Measurements from ENCODE around the gene ESPL1. TPM values are rescaled to one million over a fixed set of nuclear protein-coding genes. Genes with fewer than 3 reads are reported as not detected.

The ESPL1 gene
- total and polyA plus RNA-seq, 4 donors, result 0.77 to 6.7 (median 1.5) TPM

DNA sequence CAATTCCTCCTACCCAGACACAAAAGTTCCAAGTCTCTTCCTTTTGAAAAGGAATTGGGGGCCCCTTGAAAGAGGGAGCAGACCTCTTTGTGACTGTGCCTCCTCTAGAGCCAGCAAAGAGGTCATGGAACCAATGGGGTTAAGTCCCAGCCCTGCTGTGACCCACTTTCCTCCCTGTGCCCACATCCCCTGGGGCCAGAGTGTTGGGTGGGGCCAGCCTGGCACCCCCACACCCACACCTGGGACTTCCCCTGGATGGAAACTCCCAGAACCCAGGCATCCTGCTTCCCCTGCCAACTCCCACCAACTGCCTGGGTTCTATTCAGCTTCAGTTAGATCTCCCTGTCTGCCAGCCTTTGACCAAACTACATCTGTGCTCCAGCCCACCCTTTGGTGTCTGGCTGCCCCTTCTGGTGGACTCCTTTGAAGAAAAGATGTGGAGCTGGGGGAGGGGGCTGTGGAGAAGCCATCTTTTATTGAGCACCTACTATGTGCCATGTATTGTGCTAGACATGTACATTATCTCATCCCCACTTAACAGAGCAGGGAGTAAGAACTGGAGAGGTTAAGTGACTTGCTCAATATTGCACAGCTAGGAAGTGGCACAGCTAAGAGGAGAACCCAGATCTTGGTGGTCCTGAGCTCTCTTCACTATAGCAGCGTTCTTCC lies 31.5 kb upstream of the ESPL1 start:
- WGBS, 2 donors, result 95% methylated on average over 1 of the region's 1 CpG
- Histone ChIP-seq H3K27me3 (ENCODE audit: control insufficient read depth in 3 of 3, insufficient read depth in 3 of 3, low read length in 2 of 3) (no peaks in the 10 kb centered on the region), H3K36me3 (ENCODE audit: control insufficient read depth in 4 of 4, insufficient read depth in 4 of 4, low read length in 4 of 4) (no peaks in the 10 kb centered on the region), H3K9me3 (ENCODE audit: control insufficient read depth in 4 of 4, insufficient read depth in 3 of 4, low read length in 3 of 4) (no peaks in the 10 kb centered on the region), H3K9ac (ENCODE audit: insufficient read depth in 1 of 2, low read length in 2 of 2) (no peak overlapping the region), H3K27ac (ENCODE audit: low read depth in 1 of 2, low read length in 1 of 2) (no peak overlapping the region), H3K4me1 (ENCODE audit: control insufficient read depth in 5 of 5, insufficient read depth in 5 of 5, low read length in 5 of 5) (peaks cover 4 to 28% (median 11%) of the 10 kb centered on the region in 5 donors), H3K4me3 (no peak overlapping the region)
- TF ChIP-seq CTCF (IDR thresholded peaks at IDR 0.05; ENCODE audit: control extremely low read depth, extremely low read depth), result no peak
- no peak for DNase-seq
- no peak for ATAC-seq (ENCODE audit: insufficient read depth, low FRiP score)

GRCh38 chr12:53239643-53240258 lies 28.3 kb upstream of the ESPL1 start:
- no peaks in the 10 kb centered on the region for H3K9me3 ChIP-seq (ENCODE audit: control insufficient read depth in 4 of 4, insufficient read depth in 3 of 4, low read length in 3 of 4)
- ATAC-seq (ENCODE audit: insufficient read depth, low FRiP score) (no peak), DNase-seq (no peak)
- no peak overlapping the region for H3K4me3 ChIP-seq
- peaks cover 0 to 5% (median 0%) of the 10 kb centered on the region in 5 donors for H3K4me1 ChIP-seq (ENCODE audit: control insufficient read depth in 5 of 5, insufficient read depth in 5 of 5, low read length in 5 of 5)
- WGBS, 2 donors, result 93 to 95% methylated on average over 10 of the region's 10 CpGs
- no peaks in the 10 kb centered on the region for H3K36me3 ChIP-seq (ENCODE audit: control insufficient read depth in 4 of 4, insufficient read depth in 4 of 4, low read length in 4 of 4)
- H3K9ac ChIP-seq (ENCODE audit: insufficient read depth in 1 of 2, low read length in 2 of 2), result no peak overlapping the region
- no peak overlapping the region for H3K27ac ChIP-seq (ENCODE audit: low read depth in 1 of 2, low read length in 1 of 2)
- H3K27me3 ChIP-seq (ENCODE audit: control insufficient read depth in 3 of 3, insufficient read depth in 3 of 3, low read length in 2 of 3), result no peaks in the 10 kb centered on the region
- TF ChIP-seq CTCF (IDR thresholded peaks at IDR 0.05; ENCODE audit: control extremely low read depth, extremely low read depth), result no peak

DNA sequence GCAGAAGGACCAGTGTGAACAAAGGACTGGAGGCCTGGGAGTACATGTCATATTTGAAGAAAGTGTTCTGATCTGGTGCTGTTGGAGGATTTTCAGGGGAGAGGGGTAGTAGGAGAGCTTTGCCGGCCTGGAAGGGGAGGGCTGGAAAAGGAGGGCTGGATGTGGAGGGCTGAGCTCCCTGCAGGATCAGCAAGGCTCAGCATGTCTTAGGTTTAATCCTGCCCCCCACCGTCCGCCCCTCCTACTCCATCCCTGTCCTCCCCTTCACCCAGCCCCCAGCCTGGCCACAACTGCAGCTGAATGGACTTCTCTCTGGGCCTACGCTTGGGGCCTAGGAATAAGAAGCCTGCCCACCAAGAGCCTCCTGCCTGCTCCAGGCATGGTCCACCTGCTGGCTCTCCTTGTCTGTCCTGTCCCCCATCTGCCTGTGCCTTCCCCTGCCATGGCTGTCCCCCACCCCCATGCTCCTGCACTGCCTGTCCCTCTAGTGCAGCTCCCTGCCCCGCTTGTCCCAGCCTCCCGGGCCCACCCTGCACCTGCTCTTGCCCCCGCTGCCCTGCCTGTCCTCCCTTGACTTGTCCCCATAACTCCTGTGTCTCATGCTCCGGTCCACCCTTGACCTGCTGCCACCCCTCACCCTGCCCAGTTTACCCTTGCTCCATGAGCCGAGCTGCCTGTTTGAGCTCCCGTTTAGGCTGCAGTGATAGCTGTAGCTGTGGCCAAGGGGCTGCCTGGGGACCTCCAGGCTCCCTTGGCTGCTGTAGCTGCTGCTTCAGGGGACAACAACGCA lies 26.3 kb upstream of the ESPL1 start:
- Histone ChIP-seq H3K27me3 (ENCODE audit: control insufficient read depth in 3 of 3, insufficient read depth in 3 of 3, low read length in 2 of 3) (no peaks in the 10 kb centered on the region), H3K27ac (ENCODE audit: low read depth in 1 of 2, low read length in 1 of 2) (no peak overlapping the region), H3K9ac (ENCODE audit: insufficient read depth in 1 of 2, low read length in 2 of 2) (no peak overlapping the region), H3K9me3 (ENCODE audit: control insufficient read depth in 4 of 4, insufficient read depth in 3 of 4, low read length in 3 of 4) (no peaks in the 10 kb centered on the region), H3K4me1 (ENCODE audit: control insufficient read depth in 5 of 5, insufficient read depth in 5 of 5, low read length in 5 of 5) (no peaks in the 10 kb centered on the region), H3K36me3 (ENCODE audit: control insufficient read depth in 4 of 4, insufficient read depth in 4 of 4, low read length in 4 of 4) (no peaks in the 10 kb centered on the region), H3K4me3 (no peak overlapping the region)
- ATAC-seq (ENCODE audit: insufficient read depth, low FRiP score) (no peak), DNase-seq (no peak)
- TF ChIP-seq CTCF (IDR thresholded peaks at IDR 0.05; ENCODE audit: control extremely low read depth, extremely low read depth), result no peak
- 83 to 91% methylated on average over 11 of the region's 11 CpGs for WGBS, 2 donors

Measured in lung (tissue), 12 donors.